SK-N-MC (cell line): ENCODE results near the gene RNF213.

Experiments
- DNase-seq: peaks from one replicate; pipeline ENCODE4 v3.0.0-alpha.2; 2011; ENCODE audit warnings: low read depth, low spot score
- H3K27ac ChIP-seq: fragments of 200-600 bp; sonication (generic); 2 replicates; pipeline ENCODE4 v1.5.1; 2016; ENCODE audit warnings: mixed run types
- H3K36me3 ChIP-seq: fragments of 200-600 bp; sonication (generic); 2 replicates; pipeline ENCODE4 v1.6.1; 2017; ENCODE audit warnings: antibody characterized with exemption, low read length, mixed read lengths; ENCODE audit not compliant: insufficient read depth
- H3K4me3 ChIP-seq: fragments of 200-600 bp; sonication (generic); 2 replicates; pipeline ENCODE4 v1.5.1; 2016
- H3K9ac ChIP-seq: fragments of 200-600 bp; sonication (generic); 2 replicates; pipeline ENCODE4 v1.8.0; 2017; ENCODE audit warnings: mixed run types, mixed read lengths; ENCODE audit not compliant: insufficient read length
- H3K9me3 ChIP-seq: fragments of 200-600 bp; sonication (generic); 2 replicates; pipeline ENCODE4 v1.6.1; 2017; ENCODE audit warnings: low read depth, mild to moderate bottlenecking, antibody characterized with exemption, low read length, moderate library complexity, mixed read lengths
- EZH2 ChIP-seq: fragments of 200-600 bp; sonication (generic); IDR thresholded peaks from one replicate; pipeline ENCODE4 v1.6.1; 2017; ENCODE audit warnings: antibody characterized with exemption
- FOXP2 ChIP-seq: optimal IDR thresholded peaks from 2 replicates; pipeline ENCODE3; 2011; ENCODE audit warnings: mild to moderate bottlenecking, moderate library complexity; ENCODE audit not compliant: insufficient read depth; ENCODE audit errors: extremely low read length, control extremely low read depth
- POLR2AphosphoS5 ChIP-seq: IDR thresholded peaks from 2 replicates; pipeline ENCODE4 v1.6.1; 2012; ENCODE audit warnings: mild to moderate bottlenecking, low read depth, low read length, borderline replicate concordance

RNF213 gene

GRCh38 chr17:80387071-80387470, 126.4 kb downstream of the RNF213 start:
- H3K9me3 ChIP-seq = no peaks in the 10 kb centered on the region
- DNase-seq = no peak
- H3K4me3 ChIP-seq = no peak overlapping the region
- H3K36me3 ChIP-seq = peaks cover 9% of the 10 kb centered on the region; the same call in 1 of the 2 replicates
- TF ChIP-seq EZH2 = no peak
- TF ChIP-seq FOXP2 = no peak
- no peak for TF ChIP-seq POLR2AphosphoS5
- H3K27ac ChIP-seq = no peak overlapping the region
- no peak overlapping the region for H3K9ac ChIP-seq

- Histone ChIP-seq H3K27ac (no peak overlapping the region), H3K9ac (no peak overlapping the region), H3K9me3 (no peaks in the 10 kb centered on the region), H3K36me3 (peaks cover 9% of the 10 kb centered on the region; the same call in 1 of the 2 replicates), H3K4me3 (no peak overlapping the region)
- TF ChIP-seq FOXP2 (no peak), EZH2 (no peak), POLR2AphosphoS5 (no peak)
- DNase-seq = no peak
Measured at GRCh38 chr17:80388175-80388574, 127.5 kb downstream of the RNF213 start.

DNA sequence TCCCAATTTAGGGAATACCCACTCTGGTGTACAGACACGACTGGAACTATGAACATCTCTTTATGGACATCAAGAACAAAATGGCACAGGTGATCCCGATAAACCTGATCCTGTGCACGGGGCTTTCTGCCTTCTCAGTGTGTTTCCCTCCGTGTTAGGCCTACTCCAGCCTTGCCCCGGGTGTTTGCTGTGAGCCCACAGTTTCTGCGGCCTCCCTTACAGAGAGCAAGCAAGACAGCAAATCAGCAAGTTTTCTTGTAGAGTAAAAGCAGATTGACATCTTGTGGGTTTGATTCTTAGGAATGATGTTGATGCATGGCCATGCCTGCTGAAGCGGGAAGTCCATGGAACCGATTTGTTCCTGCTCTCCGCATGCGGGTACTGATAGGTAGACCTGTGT, 127.9 kb downstream of the RNF213 start:
- no peak for DNase-seq
- H3K9ac ChIP-seq = no peak overlapping the region
- no peak overlapping the region for H3K4me3 ChIP-seq
- no peak overlapping the region for H3K27ac ChIP-seq
- TF ChIP-seq POLR2AphosphoS5 = no peak
- TF ChIP-seq EZH2 = no peak
- no peak for TF ChIP-seq FOXP2
- peaks cover 9% of the 10 kb centered on the region; the same call in 1 of the 2 replicates for H3K36me3 ChIP-seq
- H3K9me3 ChIP-seq = no peaks in the 10 kb centered on the region

DNA sequence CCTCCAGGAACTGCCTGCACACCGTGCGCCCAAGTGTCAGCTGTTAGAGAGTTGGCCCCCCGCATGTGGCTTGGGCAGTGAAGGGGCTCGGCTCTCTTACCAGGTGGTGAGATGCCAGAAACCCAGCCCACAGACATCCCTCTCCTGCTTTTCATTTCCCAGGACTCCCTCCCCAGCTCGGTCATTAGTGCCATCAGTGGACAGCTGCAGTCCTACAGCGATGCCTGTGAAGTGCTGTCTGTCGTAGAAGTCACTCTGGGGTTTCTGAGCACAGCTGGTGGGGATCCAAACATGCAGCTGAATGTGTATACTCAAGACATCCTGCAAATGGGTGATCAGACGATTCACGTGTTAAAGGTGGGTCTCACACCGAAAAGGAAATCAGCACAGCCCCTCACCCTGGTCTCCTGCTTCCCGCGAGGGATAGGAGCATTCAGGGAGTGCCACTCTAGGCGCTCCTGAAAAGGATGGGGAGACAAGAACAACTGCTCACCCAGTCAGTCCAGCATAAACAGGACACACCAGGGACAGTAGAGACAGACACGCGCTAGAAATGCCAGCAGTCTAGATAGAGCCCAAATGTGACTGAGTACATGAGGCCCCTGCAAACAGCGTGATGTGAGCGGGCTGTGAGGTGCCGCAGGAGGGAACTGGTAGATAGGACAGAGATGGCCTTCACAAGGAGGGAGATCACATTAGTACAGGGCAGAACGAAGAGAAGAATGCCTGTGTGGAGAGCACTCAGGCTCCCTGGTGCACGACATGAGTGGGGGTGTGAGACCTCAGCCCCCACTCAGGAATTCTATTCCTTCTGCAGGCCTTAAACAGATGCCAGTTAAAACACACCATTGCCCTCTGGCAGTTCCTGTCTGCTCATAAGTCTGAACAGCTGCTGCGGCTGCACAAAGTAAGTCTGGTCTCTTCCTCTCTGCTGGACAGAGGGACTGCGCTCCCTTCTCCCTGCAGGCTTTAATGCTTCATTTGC, 128.7 kb downstream of the RNF213 start:
- 0 out of 2 replicates have a peak overlapping the region, but pooled peaks have one; percentile 50 for H3K27ac ChIP-seq
- no peak overlapping the region for H3K4me3 ChIP-seq
- H3K36me3 ChIP-seq = peaks cover 9% of the 10 kb centered on the region; the same call in 1 of the 2 replicates
- no peaks in the 10 kb centered on the region for H3K9me3 ChIP-seq
- DNase-seq = no peak
- H3K9ac ChIP-seq = peak overlapping the region; percentile 15
- TF ChIP-seq POLR2AphosphoS5 (no peak), FOXP2 (no peak), EZH2 (no peak)

- no peak for DNase-seq
- TF ChIP-seq FOXP2 (no peak), EZH2 (no peak), POLR2AphosphoS5 (no peak)
- Histone ChIP-seq H3K9me3 (no peaks in the 10 kb centered on the region), H3K36me3 (peaks cover 9% of the 10 kb centered on the region; the same call in 1 of the 2 replicates), H3K4me3 (no peak overlapping the region), H3K27ac (no peak overlapping the region), H3K9ac (no peak overlapping the region)
Measured at GRCh38 chr17:80393241-80393890, 132.7 kb downstream of the RNF213 start.

DNA sequence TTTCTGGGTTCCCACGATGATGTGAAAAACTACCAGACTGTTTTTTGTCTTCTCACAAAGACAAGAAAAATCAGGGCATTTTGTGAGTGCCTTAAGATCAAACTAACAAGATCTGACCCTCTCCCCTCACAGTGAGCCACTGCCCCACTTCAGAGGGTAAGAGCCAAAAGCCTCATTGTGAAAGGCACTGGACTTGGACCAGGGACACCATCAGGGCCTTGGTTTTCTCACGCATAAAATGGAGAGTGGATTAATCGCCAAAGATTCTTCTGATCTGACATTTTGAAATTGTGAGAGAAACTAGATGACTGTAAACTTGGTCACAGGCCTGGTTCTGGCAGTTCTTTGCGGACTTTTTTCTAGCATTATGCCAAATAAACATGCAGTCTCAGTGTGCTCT, 133.3 kb downstream of the RNF213 start:
- Histone ChIP-seq H3K9ac (no peak overlapping the region), H3K9me3 (no peaks in the 10 kb centered on the region), H3K27ac (no peak overlapping the region), H3K36me3 (peaks cover 6% of the 10 kb centered on the region; the same call in 1 of the 2 replicates), H3K4me3 (no peak overlapping the region)
- TF ChIP-seq EZH2 (no peak), FOXP2 (no peak), POLR2AphosphoS5 (no peak)
- DNase-seq = no peak

DNA sequence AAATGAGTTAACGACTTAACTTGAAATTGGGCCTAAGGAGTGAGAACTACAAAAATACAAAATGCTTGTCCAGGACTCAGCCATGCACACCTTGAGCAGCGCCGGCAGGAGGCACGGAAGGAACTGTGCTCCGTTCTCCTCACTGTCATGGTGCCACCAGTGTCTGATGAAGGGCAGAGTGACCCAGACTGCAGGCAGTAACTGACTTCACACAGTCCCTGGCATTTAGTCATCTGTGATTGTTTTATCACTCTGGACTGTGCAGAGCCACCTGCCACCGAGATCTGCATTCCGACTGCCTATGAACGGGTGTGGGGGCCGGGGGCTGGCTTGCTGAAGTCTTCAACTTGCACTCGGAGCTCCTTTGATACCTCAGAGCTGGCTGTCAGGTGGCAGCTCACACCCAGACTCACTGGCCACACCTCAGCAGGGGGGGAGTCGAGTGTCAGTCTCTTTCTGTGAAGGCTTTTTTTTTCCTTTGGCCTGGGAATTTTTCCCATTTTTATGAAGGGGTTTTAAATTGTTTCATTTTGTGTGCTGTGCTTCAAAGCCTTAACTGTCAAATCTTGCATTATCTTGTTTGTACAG, 134.1 kb downstream of the RNF213 start:
- Histone ChIP-seq H3K36me3 (peaks cover under 1% of the 10 kb centered on the region; the same call in 1 of the 2 replicates), H3K9me3 (no peaks in the 10 kb centered on the region), H3K27ac (no peak overlapping the region), H3K4me3 (no peak overlapping the region), H3K9ac (no peak overlapping the region)
- TF ChIP-seq EZH2 = no peak
- no peak for TF ChIP-seq FOXP2
- no peak for TF ChIP-seq POLR2AphosphoS5
- no peak for DNase-seq

- DNase-seq = no peak
Measured at GRCh38 chr17:80395402-80396151, 134.9 kb downstream of the RNF213 start.

More at GRCh38 chr17:80395402-80396151, 134.9 kb downstream of the RNF213 start:
- Histone ChIP-seq H3K27ac (no peak overlapping the region), H3K9me3 (no peaks in the 10 kb centered on the region), H3K36me3 (no peaks in the 10 kb centered on the region), H3K4me3 (no peak overlapping the region), H3K9ac (no peak overlapping the region)
- TF ChIP-seq FOXP2 = no peak
- no peak for TF ChIP-seq POLR2AphosphoS5
- no peak for TF ChIP-seq EZH2
